A549 (cell line): ENCODE results near the gene CGB3.
"Not testable (repeated sequence)": the region's sequence is repeated elsewhere in the genome, so short reads cannot be mapped to it uniquely, and the experiment has no call there.

ENCODE experiments used
- HEYL ChIP-seq: fragments of 250-450 bp; sonication (Bioruptor Pico); IDR thresholded peaks from 2 replicates; pipeline ENCODE4 v1.8.0; 2021; ENCODE audit warnings: mild to moderate bottlenecking, moderate library complexity
- KDM5A ChIP-seq: fragments of 200-600 bp; sonication (generic); IDR thresholded peaks from 2 replicates; pipeline ENCODE4 v1.6.1; 2016; ENCODE audit warnings: antibody characterized with exemption, mild to moderate bottlenecking
- POLR2A ChIP-seq: IDR thresholded peaks from 2 replicates; pipeline ENCODE4 v1.6.1; 2012; ENCODE audit warnings: mild to moderate bottlenecking, low read length
- RFX5 ChIP-seq: fragments of 450-650 bp; IDR thresholded peaks from 2 replicates; pipeline ENCODE4 v1.7.1; 2014; ENCODE audit warnings: antibody characterized with exemption, mild to moderate bottlenecking, moderate library complexity
- SMC3 ChIP-seq: fragments of >200 bp; sonication (Bioruptor Twin); formaldehyde crosslinking; IDR thresholded peaks from 3 replicates; pipeline ENCODE4 v1.6.1; 2018; ENCODE audit warnings: inconsistent platforms
- TF ChIP-seq, protein P1 (sequence below): IDR thresholded peaks from 2 replicates; pipeline ENCODE4 v1.6.1; 2012
- TF ChIP-seq, protein P2 (sequence below): fragments of >200 bp; sonication (Bioruptor Twin); formaldehyde crosslinking; IDR thresholded peaks from 3 replicates; pipeline ENCODE4 v1.5.1; 2016
- TF ChIP-seq, protein P3 (sequence below): fragments of 450-650 bp; IDR thresholded peaks from 2 replicates; pipeline ENCODE4 v1.6.1; 2014; ENCODE audit warnings: antibody characterized with exemption

DNA sequence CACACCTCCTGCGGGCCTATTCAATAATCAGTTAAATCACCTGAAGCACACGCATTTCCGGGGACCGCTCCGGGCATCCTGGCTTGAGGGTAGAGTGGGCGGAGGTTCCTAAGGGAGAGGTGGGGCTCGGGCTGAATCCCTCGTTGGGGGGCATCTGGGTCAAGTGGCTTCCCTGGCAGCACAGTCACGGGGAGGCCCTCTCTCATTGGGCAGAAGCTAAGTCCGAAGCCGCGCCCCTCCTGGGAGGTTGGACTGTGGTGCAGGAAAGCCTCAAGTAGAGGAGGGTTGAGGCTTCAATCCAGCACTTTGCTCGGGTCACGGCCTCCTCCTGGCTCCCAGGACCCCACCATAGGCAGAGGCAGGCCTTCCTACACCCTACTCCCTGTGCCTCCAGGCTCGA, 19.4 kb upstream of the CGB3 start, which contains the start of gene CGB5:
- not testable (repeated sequence) for TF ChIP-seq SMC3, HEYL, POLR2A, KDM5A, RFX5
- TF ChIP-seq, protein P1, sequence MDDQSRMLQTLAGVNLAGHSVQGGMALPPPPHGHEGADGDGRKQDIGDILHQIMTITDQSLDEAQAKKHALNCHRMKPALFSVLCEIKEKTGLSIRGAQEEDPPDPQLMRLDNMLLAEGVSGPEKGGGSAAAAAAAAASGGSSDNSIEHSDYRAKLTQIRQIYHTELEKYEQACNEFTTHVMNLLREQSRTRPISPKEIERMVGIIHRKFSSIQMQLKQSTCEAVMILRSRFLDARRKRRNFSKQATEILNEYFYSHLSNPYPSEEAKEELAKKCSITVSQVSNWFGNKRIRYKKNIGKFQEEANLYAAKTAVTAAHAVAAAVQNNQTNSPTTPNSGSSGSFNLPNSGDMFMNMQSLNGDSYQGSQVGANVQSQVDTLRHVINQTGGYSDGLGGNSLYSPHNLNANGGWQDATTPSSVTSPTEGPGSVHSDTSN = not testable (repeated sequence)
- TF ChIP-seq, protein P2, sequence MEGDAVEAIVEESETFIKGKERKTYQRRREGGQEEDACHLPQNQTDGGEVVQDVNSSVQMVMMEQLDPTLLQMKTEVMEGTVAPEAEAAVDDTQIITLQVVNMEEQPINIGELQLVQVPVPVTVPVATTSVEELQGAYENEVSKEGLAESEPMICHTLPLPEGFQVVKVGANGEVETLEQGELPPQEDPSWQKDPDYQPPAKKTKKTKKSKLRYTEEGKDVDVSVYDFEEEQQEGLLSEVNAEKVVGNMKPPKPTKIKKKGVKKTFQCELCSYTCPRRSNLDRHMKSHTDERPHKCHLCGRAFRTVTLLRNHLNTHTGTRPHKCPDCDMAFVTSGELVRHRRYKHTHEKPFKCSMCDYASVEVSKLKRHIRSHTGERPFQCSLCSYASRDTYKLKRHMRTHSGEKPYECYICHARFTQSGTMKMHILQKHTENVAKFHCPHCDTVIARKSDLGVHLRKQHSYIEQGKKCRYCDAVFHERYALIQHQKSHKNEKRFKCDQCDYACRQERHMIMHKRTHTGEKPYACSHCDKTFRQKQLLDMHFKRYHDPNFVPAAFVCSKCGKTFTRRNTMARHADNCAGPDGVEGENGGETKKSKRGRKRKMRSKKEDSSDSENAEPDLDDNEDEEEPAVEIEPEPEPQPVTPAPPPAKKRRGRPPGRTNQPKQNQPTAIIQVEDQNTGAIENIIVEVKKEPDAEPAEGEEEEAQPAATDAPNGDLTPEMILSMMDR = not testable (repeated sequence)
- TF ChIP-seq, protein P3, sequence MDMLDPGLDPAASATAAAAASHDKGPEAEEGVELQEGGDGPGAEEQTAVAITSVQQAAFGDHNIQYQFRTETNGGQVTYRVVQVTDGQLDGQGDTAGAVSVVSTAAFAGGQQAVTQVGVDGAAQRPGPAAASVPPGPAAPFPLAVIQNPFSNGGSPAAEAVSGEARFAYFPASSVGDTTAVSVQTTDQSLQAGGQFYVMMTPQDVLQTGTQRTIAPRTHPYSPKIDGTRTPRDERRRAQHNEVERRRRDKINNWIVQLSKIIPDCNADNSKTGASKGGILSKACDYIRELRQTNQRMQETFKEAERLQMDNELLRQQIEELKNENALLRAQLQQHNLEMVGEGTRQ = not testable (repeated sequence)
